ENCODE data around the gene ARR3.
"Not testable (repeated sequence)": the region's sequence is repeated elsewhere in the genome, so short reads cannot be mapped to it uniquely, and the experiment has no call there.

The ARR3 gene

GRCh38 chrX:70268034-70268433 is at the start of gene ARR3:
Gene ARR3, plus strand, starts transcription at chrX:70268334. Its CDS starts 1,052 bp downstream, at chrX:70269386.
- in situ Hi-C loops (cut with MboI; ENCODE audit: low sequenced_read_pairs) = no loop called here

DNA sequence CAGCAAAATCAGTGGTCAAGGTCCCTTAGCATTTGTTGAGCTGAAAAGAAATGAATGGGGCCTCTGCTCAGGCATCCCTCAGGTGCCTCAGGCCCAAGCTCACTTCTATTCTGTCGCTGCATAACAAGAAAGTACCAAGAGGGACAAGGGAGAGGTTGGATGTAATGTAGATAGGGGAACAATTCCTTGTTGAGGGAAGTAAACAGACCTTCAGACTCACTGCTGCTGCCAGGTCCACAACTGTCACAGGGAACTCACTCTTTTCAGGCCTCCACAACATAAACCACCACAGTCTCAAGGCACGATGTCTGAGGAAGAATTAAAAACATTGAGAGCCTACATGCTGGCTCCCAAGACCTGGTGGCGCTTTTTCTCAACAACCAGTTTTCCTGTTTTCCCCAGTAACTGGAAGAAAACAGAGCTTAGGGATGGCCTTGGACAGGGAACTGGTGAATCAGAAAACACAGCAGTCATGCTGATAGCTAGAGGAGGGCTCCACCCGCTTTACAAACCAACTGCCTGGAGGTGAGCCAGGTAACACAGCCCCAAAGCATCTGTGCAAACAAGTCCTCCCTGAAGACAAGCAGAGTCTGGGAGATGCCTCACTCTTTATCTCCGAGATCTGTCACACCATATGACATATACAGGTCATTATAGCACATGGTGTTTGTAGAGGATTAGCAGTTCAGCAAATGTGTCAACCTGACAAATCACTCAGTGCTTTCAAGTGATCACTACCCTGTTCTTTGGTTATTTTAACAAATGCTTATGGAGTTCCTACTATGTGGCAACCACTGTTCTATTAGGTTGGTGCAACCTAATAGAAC is 48.0 kb upstream of the ARR3 start:
- in situ Hi-C loops (cut with MboI; ENCODE audit: low sequenced_read_pairs) = no loop called here

DNA sequence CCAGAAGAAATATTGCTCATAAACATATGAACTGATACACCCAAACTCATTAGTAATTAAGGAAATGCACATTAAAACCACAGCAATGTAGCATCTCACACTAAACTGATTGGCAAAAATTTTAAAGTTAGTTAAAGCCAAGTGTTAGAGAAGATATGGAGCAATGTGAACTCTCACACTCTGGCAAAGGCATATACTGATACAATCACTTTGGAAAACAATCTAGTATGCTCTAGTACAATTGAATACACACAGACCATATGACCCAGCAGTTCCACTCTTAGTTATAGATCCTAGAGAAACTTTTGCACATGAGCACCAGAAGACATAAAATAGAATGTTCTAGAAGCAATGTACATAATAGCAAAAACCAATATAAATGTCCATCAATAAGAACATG is 42.1 kb upstream of the ARR3 start:
- in situ Hi-C loops (cut with MboI; ENCODE audit: low sequenced_read_pairs) = no loop called here

GRCh38 chrX:70226687-70227086 is 41.4 kb upstream of the ARR3 start:
- in situ Hi-C loops (cut with MboI; ENCODE audit: low sequenced_read_pairs) = no loop called here

- in situ Hi-C loops (cut with MboI; ENCODE audit: low sequenced_read_pairs) = no loop called here
These were observed 36.5 kb upstream of the ARR3 start for GRCh38 chrX:70231666-70232065.

GRCh38 chrX:70234355-70234754 is 33.8 kb upstream of the ARR3 start, which contains the start of gene AWAT1:
Gene AWAT1, plus strand, starts transcription at chrX:70234655. Its CDS starts 41 bp downstream, at chrX:70234696.
- in situ Hi-C loops (cut with MboI; ENCODE audit: low sequenced_read_pairs) = no loop called here

GRCh38 chrX:70240751-70241150 is 27.4 kb upstream of the ARR3 start:
- in situ Hi-C loops (cut with MboI; ENCODE audit: low sequenced_read_pairs) = no loop called here

DNA sequence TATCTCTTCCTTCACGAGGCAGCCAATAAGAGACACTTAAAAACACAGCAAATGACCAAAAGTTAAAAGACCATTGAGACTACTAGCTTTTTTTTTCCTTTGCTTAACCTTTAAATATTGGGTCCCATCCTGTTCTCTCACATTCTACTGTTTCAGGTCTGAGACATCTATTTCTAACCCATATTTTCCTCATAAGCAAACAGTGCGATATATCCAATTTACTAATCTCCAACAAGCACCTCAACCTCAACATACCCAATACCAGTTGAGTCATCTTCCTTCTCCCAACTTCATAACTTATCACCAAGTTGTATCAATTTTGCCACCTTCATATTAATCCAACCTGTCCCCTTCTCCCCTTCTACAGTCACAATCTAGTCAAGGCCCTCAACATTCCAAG is 26.6 kb upstream of the ARR3 start:
- in situ Hi-C loops (cut with MboI; ENCODE audit: low sequenced_read_pairs) = no loop called here

GRCh38 chrX:70243601-70244000 is 24.5 kb upstream of the ARR3 start:
- in situ Hi-C loops (cut with MboI; ENCODE audit: low sequenced_read_pairs) = not testable (repeated sequence)

DNA sequence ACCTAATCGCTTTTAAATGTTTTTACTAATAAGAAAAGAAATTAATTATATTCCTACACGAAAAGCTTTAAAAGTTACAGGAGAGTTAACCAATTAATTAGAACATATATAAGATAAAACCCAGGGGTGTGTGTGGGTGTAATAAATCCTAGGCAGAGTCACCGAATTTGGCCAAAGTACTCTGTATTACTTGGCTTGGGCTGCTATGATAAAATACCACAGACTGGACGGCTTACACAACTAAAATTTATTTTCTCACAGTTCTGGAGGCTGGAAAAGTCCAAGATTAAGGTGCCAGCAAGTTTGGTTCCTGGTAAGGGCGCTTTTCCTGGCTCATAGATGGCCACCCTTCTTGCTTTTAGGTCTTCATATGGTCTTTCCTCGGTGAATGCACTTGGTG is 23.3 kb upstream of the ARR3 start:
- in situ Hi-C loops (cut with MboI; ENCODE audit: low sequenced_read_pairs) = no loop called here

GRCh38 chrX:70247252-70247651 is 20.9 kb upstream of the ARR3 start:
- in situ Hi-C loops (cut with MboI; ENCODE audit: low sequenced_read_pairs) = no loop called here

- in situ Hi-C loops (cut with MboI; ENCODE audit: low sequenced_read_pairs) = no loop called here
These were observed 15.6 kb upstream of the ARR3 start for GRCh38 chrX:70252491-70252890.

- in situ Hi-C loops (cut with MboI; ENCODE audit: low sequenced_read_pairs) = no loop called here
These were observed 14.6 kb upstream of the ARR3 start for GRCh38 chrX:70253377-70254062.

DNA sequence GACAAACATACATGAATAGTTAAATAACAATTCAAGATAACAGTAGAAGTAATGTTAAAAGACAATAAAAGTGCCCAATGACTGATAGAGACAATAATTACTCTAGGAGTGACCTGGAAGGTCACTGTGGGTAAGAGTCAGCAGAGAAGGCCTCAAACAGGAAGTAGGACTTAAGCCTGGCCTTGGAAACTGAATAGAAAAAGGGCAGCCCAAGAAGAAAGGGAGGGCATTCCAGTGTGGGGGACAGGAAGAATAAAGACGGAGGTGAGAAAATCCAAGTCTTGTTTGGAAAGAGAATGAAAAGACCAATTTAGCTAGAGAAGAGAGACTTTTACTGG is 14.1 kb upstream of the ARR3 start:
- in situ Hi-C loops (cut with MboI; ENCODE audit: low sequenced_read_pairs) = no loop called here

DNA sequence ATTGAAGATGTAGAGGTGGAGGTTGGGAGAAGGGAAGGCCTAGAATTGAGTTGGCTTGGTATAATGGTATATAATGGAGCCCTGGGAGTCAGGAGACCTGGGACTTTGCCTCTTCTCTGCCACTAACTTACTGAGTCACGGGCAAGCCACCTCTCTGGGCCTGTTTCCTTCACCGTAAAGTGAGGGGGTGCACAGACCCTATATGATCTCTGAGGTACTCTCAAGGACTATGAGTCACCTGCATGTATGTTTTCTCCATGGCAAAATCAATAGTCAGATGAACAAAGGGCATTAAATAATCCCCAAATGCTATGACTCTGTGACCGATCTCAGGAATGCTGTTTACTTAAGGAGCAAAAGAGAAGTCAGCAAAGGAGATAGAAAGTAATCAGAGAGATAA is 13.2 kb upstream of the ARR3 start:
- in situ Hi-C loops (cut with MboI; ENCODE audit: low sequenced_read_pairs) = no loop called here

GRCh38 chrX:70255452-70255851 is 12.7 kb upstream of the ARR3 start:
- in situ Hi-C loops (cut with MboI; ENCODE audit: low sequenced_read_pairs) = no loop called here

GRCh38 chrX:70257423-70258288 is 10.5 kb upstream of the ARR3 start:
- in situ Hi-C loops (cut with MboI; ENCODE audit: low sequenced_read_pairs) = no loop called here

DNA sequence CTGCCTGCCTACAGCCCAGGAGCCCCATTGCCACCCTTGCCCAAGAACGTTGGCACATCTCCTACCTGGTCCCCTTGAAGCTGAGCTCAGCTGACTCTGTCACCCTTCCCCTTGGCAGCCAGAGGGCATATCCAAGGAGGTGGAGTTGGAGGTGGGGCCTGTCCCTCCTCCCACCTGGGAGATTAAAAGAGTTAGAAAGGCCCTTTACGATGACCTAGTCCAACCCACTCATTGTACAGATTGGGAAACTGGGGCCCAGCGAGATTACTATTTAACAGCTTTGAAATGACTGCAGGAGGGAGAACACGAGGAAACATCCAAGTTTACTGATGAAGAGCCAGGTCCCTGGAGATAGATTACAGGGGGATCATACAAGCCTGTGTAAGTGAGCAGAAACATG is 8.0 kb upstream of the ARR3 start, which contains the start of gene P2RY4:
Gene P2RY4 (minus strand): TSS at position 101 of the 400 bp plus-strand sequence. CDS start 580 bp downstream, outside the sequence.
- in situ Hi-C loops (cut with MboI; ENCODE audit: low sequenced_read_pairs) = no loop called here

GRCh38 chrX:70262952-70263567 is 5.1 kb upstream of the ARR3 start:
- in situ Hi-C loops (cut with MboI; ENCODE audit: low sequenced_read_pairs) = no loop called here

- in situ Hi-C loops (cut with MboI; ENCODE audit: low sequenced_read_pairs) = no loop called here
These were observed 3.4 kb upstream of the ARR3 start for GRCh38 chrX:70264784-70265183.

GRCh38 chrX:70274029-70274428 is 5.9 kb downstream of the ARR3 start:
- in situ Hi-C loops (cut with MboI; ENCODE audit: low sequenced_read_pairs) = not testable (repeated sequence)

Data from HL-60/S4 (cell line).